ENCODE data around the gene EEF1G.

EEF1G gene

GRCh38 chr11:62613291-62613778, 39.6 kb upstream of the EEF1G start:
- Histone ChIP-seq H3K9ac (ENCODE audit: insufficient read length) (no peak overlapping the region), H3K27ac (peak overlapping the region; percentile 66), H3K36me3 (ENCODE audit: insufficient read depth, low read length) (no peaks in the 10 kb centered on the region; the same call in 1 of the 2 replicates), H3K9me3 (ENCODE audit: low read depth, low read length) (no peaks in the 10 kb centered on the region), H3K4me3 (no peak overlapping the region)
- no peak for DNase-seq (ENCODE audit: low read depth, low spot score)
- TF ChIP-seq POLR2AphosphoS5 (IDR thresholded peaks at IDR 0.05; ENCODE audit: borderline replicate concordance, low read depth, low read length) (no peak), FOXP2 (optimal IDR thresholded peaks at IDR 0.05; ENCODE audit: control extremely low read depth, extremely low read length, insufficient read depth) (no peak), EZH2 (IDR thresholded peaks at IDR 0.05) (no peak)

- DNase-seq (ENCODE audit: low read depth, low spot score): no peak
- Histone ChIP-seq H3K36me3 (ENCODE audit: insufficient read depth, low read length) (no peaks in the 10 kb centered on the region; the same call in 1 of the 2 replicates), H3K4me3 (peak within 1 kb of the TSS; percentile 91), H3K9me3 (ENCODE audit: low read depth, low read length) (no peaks in the 10 kb centered on the region), H3K27ac (peak within 1 kb of the TSS; percentile 66), H3K9ac (ENCODE audit: insufficient read length) (peak within 1 kb of the TSS; percentile 71)
- TF ChIP-seq EZH2 (IDR thresholded peaks at IDR 0.05): no peak
- no peak for TF ChIP-seq FOXP2 (optimal IDR thresholded peaks at IDR 0.05; ENCODE audit: control extremely low read depth, extremely low read length, insufficient read depth)
- TF ChIP-seq POLR2AphosphoS5 (IDR thresholded peaks at IDR 0.05; ENCODE audit: borderline replicate concordance, low read depth, low read length): no peak
Observed at GRCh38 chr11:62612366-62613290, 38.9 kb upstream of the EEF1G start, which contains the start of the genes EML3 and ROM1. Gene EML3, minus strand, starts transcription at chr11:62612775. Its CDS starts 318 bp downstream, at chr11:62612457. Gene ROM1, plus strand, starts transcription at chr11:62613257. Its CDS starts 25 bp downstream, at chr11:62613282.

GRCh38 chr11:62611705-62612365, 38.1 kb upstream of the EEF1G start:
- peak overlapping the region; percentile 91 for H3K4me3 ChIP-seq
- TF ChIP-seq EZH2 (IDR thresholded peaks at IDR 0.05) (no peak), POLR2AphosphoS5 (IDR thresholded peaks at IDR 0.05; ENCODE audit: borderline replicate concordance, low read depth, low read length) (no peak), FOXP2 (optimal IDR thresholded peaks at IDR 0.05; ENCODE audit: control extremely low read depth, extremely low read length, insufficient read depth) (peak; percentile 7)
- peak overlapping the region; percentile 38 for H3K27ac ChIP-seq
- DNase-seq (ENCODE audit: low read depth, low spot score): no peak
- H3K9ac ChIP-seq (ENCODE audit: insufficient read length): peak overlapping the region; percentile 71
- H3K36me3 ChIP-seq (ENCODE audit: insufficient read depth, low read length): no peaks in the 10 kb centered on the region; the same call in 1 of the 2 replicates
- H3K9me3 ChIP-seq (ENCODE audit: low read depth, low read length): no peaks in the 10 kb centered on the region

GRCh38 chr11:62610814-62611704, 37.4 kb upstream of the EEF1G start:
- Histone ChIP-seq H3K27ac (no peak overlapping the region), H3K9me3 (ENCODE audit: low read depth, low read length) (no peaks in the 10 kb centered on the region), H3K4me3 (peak overlapping the region; percentile 91), H3K9ac (ENCODE audit: insufficient read length) (peak overlapping the region; percentile 71), H3K36me3 (ENCODE audit: insufficient read depth, low read length) (no peaks in the 10 kb centered on the region; the same call in 1 of the 2 replicates)
- TF ChIP-seq POLR2AphosphoS5 (IDR thresholded peaks at IDR 0.05; ENCODE audit: borderline replicate concordance, low read depth, low read length): no peak
- TF ChIP-seq EZH2 (IDR thresholded peaks at IDR 0.05): no peak
- no peak for TF ChIP-seq FOXP2 (optimal IDR thresholded peaks at IDR 0.05; ENCODE audit: control extremely low read depth, extremely low read length, insufficient read depth)
- DNase-seq (ENCODE audit: low read depth, low spot score): no peak

- TF ChIP-seq FOXP2 (optimal IDR thresholded peaks at IDR 0.05; ENCODE audit: control extremely low read depth, extremely low read length, insufficient read depth): no peak
- no peak for TF ChIP-seq POLR2AphosphoS5 (IDR thresholded peaks at IDR 0.05; ENCODE audit: borderline replicate concordance, low read depth, low read length)
Observed at GRCh38 chr11:62610403-62610802, 36.7 kb upstream of the EEF1G start.

GRCh38 chr11:62608776-62609175, 35.1 kb upstream of the EEF1G start:
- TF ChIP-seq FOXP2 (optimal IDR thresholded peaks at IDR 0.05; ENCODE audit: control extremely low read depth, extremely low read length, insufficient read depth) (no peak), EZH2 (IDR thresholded peaks at IDR 0.05) (no peak), POLR2AphosphoS5 (IDR thresholded peaks at IDR 0.05; ENCODE audit: borderline replicate concordance, low read depth, low read length) (no peak)
- H3K4me3 ChIP-seq: no peak overlapping the region
- H3K27ac ChIP-seq: no peak overlapping the region
- DNase-seq (ENCODE audit: low read depth, low spot score): no peak
- no peaks in the 10 kb centered on the region for H3K36me3 ChIP-seq (ENCODE audit: insufficient read depth, low read length)
- H3K9me3 ChIP-seq (ENCODE audit: low read depth, low read length): no peaks in the 10 kb centered on the region
- H3K9ac ChIP-seq (ENCODE audit: insufficient read length): no peak overlapping the region

More at GRCh38 chr11:62610403-62610802, 36.7 kb upstream of the EEF1G start:
- Histone ChIP-seq H3K27ac (no peak overlapping the region), H3K9ac (ENCODE audit: insufficient read length) (no peak overlapping the region), H3K36me3 (ENCODE audit: insufficient read depth, low read length) (no peaks in the 10 kb centered on the region), H3K9me3 (ENCODE audit: low read depth, low read length) (no peaks in the 10 kb centered on the region), H3K4me3 (no peak overlapping the region)
- DNase-seq (ENCODE audit: low read depth, low spot score): no peak

- H3K9ac ChIP-seq (ENCODE audit: insufficient read length): no peak overlapping the region
- no peak for DNase-seq (ENCODE audit: low read depth, low spot score)
- no peak overlapping the region for H3K4me3 ChIP-seq
- H3K27ac ChIP-seq: no peak overlapping the region
- no peaks in the 10 kb centered on the region for H3K36me3 ChIP-seq (ENCODE audit: insufficient read depth, low read length)
- TF ChIP-seq POLR2AphosphoS5 (IDR thresholded peaks at IDR 0.05; ENCODE audit: borderline replicate concordance, low read depth, low read length): no peak
- no peak for TF ChIP-seq EZH2 (IDR thresholded peaks at IDR 0.05)
- H3K9me3 ChIP-seq (ENCODE audit: low read depth, low read length): no peaks in the 10 kb centered on the region
Observed at GRCh38 chr11:62607714-62608113, 34.0 kb upstream of the EEF1G start.

Measured in SK-N-MC (cell line).